ENCODE results near the gene NUBPL. TPM values are rescaled to one million over a fixed set of nuclear protein-coding genes. Genes with fewer than 3 reads are reported as not detected.
"Not testable (repeated sequence)": the region's sequence is repeated elsewhere in the genome, so short reads cannot be mapped to it uniquely, and the experiment has no call there.

Gene NUBPL
- total RNA-seq, 2 experiments from 2014 or later, result 9.0 to 17.5 TPM

- Histone ChIP-seq H3K4me3 (ENCODE audit: low read depth, low read length, poor library complexity, severe bottlenecking) (no peak overlapping the region), H3K9me2 (ENCODE audit: insufficient read depth, low read length) (no peaks in the 10 kb centered on the region), H3K4me1 (ENCODE audit: insufficient read depth, low read length, poor library complexity, severe bottlenecking) (no peaks in the 10 kb centered on the region), H3K4me2 (ENCODE audit: low read length) (no peak overlapping the region), H2AFZ (ENCODE audit: low read length) (no peak overlapping the region), H3K9me3 (ENCODE audit: low read length) (peaks cover 5% of the 10 kb centered on the region; the same call in 1 of the 2 replicates), H3K36me3 (ENCODE audit: insufficient read depth, low read length) (no peaks in the 10 kb centered on the region; the same call in 1 of the 2 replicates), H3K79me2 (ENCODE audit: insufficient read depth, low read depth, low read length) (no peaks in the 10 kb centered on the region), H4K20me1 (ENCODE audit: insufficient read depth, low read length) (no peaks in the 10 kb centered on the region), H3K27ac (ENCODE audit: low read depth, low read length, poor library complexity, severe bottlenecking) (no peak overlapping the region)
- DNase-seq (ENCODE audit: low spot score), result no peak
- ChIA-PET CTCF (ENCODE audit: unreplicated experiment) (no interaction called here), POLR2A (no interaction called here)
- no peak for TF ChIP-seq CTCF (conservative IDR thresholded peaks at IDR 0.05; ENCODE audit: low read length)
- no peak for TF ChIP-seq EZH2phosphoT487 (IDR thresholded peaks at IDR 0.05; ENCODE audit: borderline replicate concordance, low read depth, low read length)
- intact Hi-C loops (cut with micrococcal nuclease; ENCODE audit: unreplicated experiment), result no loop called here
- BruUV-seq (replicated peaks), result no TSS peak
These were observed 60.9 kb downstream of the NUBPL start for GRCh38 chr14:31622060-31622459.

GRCh38 chr14:31652900-31653299 lies 91.7 kb downstream of the NUBPL start:
- H3K4me2 ChIP-seq (ENCODE audit: low read length); H3K4me1 ChIP-seq (ENCODE audit: insufficient read depth, low read length, poor library complexity, severe bottlenecking); H3K9me2 ChIP-seq (ENCODE audit: insufficient read depth, low read length); H3K79me2 ChIP-seq (ENCODE audit: insufficient read depth, low read depth, low read length); H4K20me1 ChIP-seq (ENCODE audit: insufficient read depth, low read length); CTCF ChIA-PET (ENCODE audit: unreplicated experiment); BruUV-seq (replicated peaks); H3K36me3 ChIP-seq (ENCODE audit: insufficient read depth, low read length); H3K27ac ChIP-seq (ENCODE audit: low read depth, low read length, poor library complexity, severe bottlenecking); DNase-seq (ENCODE audit: low spot score); H3K4me3 ChIP-seq (ENCODE audit: low read depth, low read length, poor library complexity, severe bottlenecking); H2AFZ ChIP-seq (ENCODE audit: low read length); H3K9me3 ChIP-seq (ENCODE audit: low read length); intact Hi-C loops (cut with micrococcal nuclease; ENCODE audit: unreplicated experiment): not testable (repeated sequence)
- POLR2A ChIA-PET, result interaction anchor here (0.9 kb wide), 1 partner anchor 22 kb away, joined by 3 read pairs; no protein-coding TSS in a partner anchor

GRCh38 chr14:31657917-31658316 lies 96.7 kb downstream of the NUBPL start:
- Histone ChIP-seq H3K27ac (ENCODE audit: low read depth, low read length, poor library complexity, severe bottlenecking) (no peak overlapping the region), H3K4me2 (ENCODE audit: low read length) (no peak overlapping the region), H3K79me2 (ENCODE audit: insufficient read depth, low read depth, low read length) (no peaks in the 10 kb centered on the region), H3K36me3 (ENCODE audit: insufficient read depth, low read length) (no peaks in the 10 kb centered on the region), H3K9me3 (ENCODE audit: low read length) (no peaks in the 10 kb centered on the region; the same call in 1 of the 2 replicates), H2AFZ (ENCODE audit: low read length) (no peak overlapping the region), H4K20me1 (ENCODE audit: insufficient read depth, low read length) (no peaks in the 10 kb centered on the region), H3K4me1 (ENCODE audit: insufficient read depth, low read length, poor library complexity, severe bottlenecking) (no peaks in the 10 kb centered on the region), H3K9me2 (ENCODE audit: insufficient read depth, low read length) (no peaks in the 10 kb centered on the region), H3K4me3 (ENCODE audit: low read depth, low read length, poor library complexity, severe bottlenecking) (no peak overlapping the region)
- DNase-seq (ENCODE audit: low spot score), result no peak
- ChIA-PET POLR2A (interaction anchor here (0.7 kb wide), 1 partner anchor 57 kb away, joined by 4 read pairs; no protein-coding TSS in a partner anchor), CTCF (ENCODE audit: unreplicated experiment) (no interaction called here)
- intact Hi-C loops (cut with micrococcal nuclease; ENCODE audit: unreplicated experiment), result no loop called here
- no TSS peak for BruUV-seq (replicated peaks)
- TF ChIP-seq EZH2phosphoT487 (IDR thresholded peaks at IDR 0.05; ENCODE audit: borderline replicate concordance, low read depth, low read length) (no peak), CTCF (conservative IDR thresholded peaks at IDR 0.05; ENCODE audit: low read length) (no peak)
